Progenitor cell of endocrine pancreas (in vitro differentiated cells): ENCODE results near the gene ADM2. TPM values are rescaled to one million over a fixed set of nuclear protein-coding genes. Genes with fewer than 3 reads are reported as not detected.

Source experiments
- DNase-seq: peaks from one replicate; pipeline ENCODE4 v3.0.0; 2021; ENCODE audit warnings: low spot score; ENCODE audit not compliant: unreplicated experiment
- H3K27ac Mint-ChIP-seq: 2 replicates; pipeline ENCODE4 v1.8.0; 2021; ENCODE audit warnings: mild to moderate bottlenecking, moderate library complexity, mixed read lengths
- H3K27me3 Mint-ChIP-seq: 2 replicates; pipeline ENCODE4 v1.8.0; 2021; ENCODE audit warnings: mixed read lengths
- H3K36me3 Mint-ChIP-seq: 2 replicates; pipeline ENCODE4 v1.8.0; 2022; ENCODE audit warnings: mixed read lengths; ENCODE audit not compliant: insufficient read depth
- H3K4me1 Mint-ChIP-seq: 2 replicates; pipeline ENCODE4 v1.8.0; 2021; ENCODE audit warnings: low read depth, mixed read lengths
- H3K4me3 Mint-ChIP-seq: 2 replicates; pipeline ENCODE4 v1.8.0; 2021; ENCODE audit warnings: low read depth, mild to moderate bottlenecking, moderate library complexity, mixed read lengths
- H3K9me3 Mint-ChIP-seq: 2 replicates; pipeline ENCODE4 v1.8.0; 2021; ENCODE audit warnings: low read depth, mixed read lengths
- CTCF ChIP-seq: fragments of 200-600 bp; sonication (generic); IDR thresholded peaks from one replicate; pipeline ENCODE4 v1.5.0; 2021; ENCODE audit warnings: antibody characterized with exemption, mild to moderate bottlenecking; ENCODE audit not compliant: unreplicated experiment
- total RNA-seq: library from RNA; stranded (reverse); gene quantifications from 2 replicates; pipeline ENCODE4 v1.2.1, GENCODE V29; 2021

ADM2 gene
- total RNA-seq, 1 donor from 2014 or later = 2.9 TPM

- H3K27me3 Mint-ChIP-seq = peaks cover 14% of the 10 kb centered on the region
- peak; percentile 95 for DNase-seq
- H3K9me3 Mint-ChIP-seq = no peaks in the 10 kb centered on the region
- H3K36me3 Mint-ChIP-seq = peaks cover 4% of the 10 kb centered on the region
- peak within 1 kb of the TSS; percentile 83 for H3K4me3 Mint-ChIP-seq
- peaks cover 11% of the 10 kb centered on the region for H3K4me1 Mint-ChIP-seq
- H3K27ac Mint-ChIP-seq = peak within 1 kb of the TSS; percentile 96
- no peak for TF ChIP-seq CTCF
Measured at GRCh38 chr22:50525104-50525857, 43.9 kb downstream of the ADM2 start, which contains the start of gene SCO2. TSS of gene SCO2 (minus strand) at chr22:50525598. CDS start at chr22:50524411, 1,187 bp downstream.

DNA sequence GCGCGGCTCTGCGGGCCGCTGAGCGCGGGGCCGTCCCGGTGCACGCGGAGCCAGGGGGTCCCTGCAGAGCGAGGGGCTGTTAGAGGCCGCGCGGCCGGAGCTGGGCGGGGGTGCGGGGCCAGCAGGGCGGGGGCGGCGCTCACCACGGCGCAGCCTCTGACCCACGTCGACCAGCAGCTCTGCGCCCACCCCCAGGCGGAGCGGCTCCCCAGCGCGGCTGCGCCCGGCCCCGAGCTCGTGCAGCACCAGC lies 44.4 kb downstream of the ADM2 start:
- DNase-seq = no peak
- H3K36me3 Mint-ChIP-seq = peaks cover 4% of the 10 kb centered on the region
- H3K4me3 Mint-ChIP-seq = peak overlapping the region; percentile 83
- H3K9me3 Mint-ChIP-seq = no peaks in the 10 kb centered on the region
- peaks cover 11% of the 10 kb centered on the region for H3K4me1 Mint-ChIP-seq
- peak; percentile 65 for TF ChIP-seq CTCF
- no peak overlapping the region for H3K27ac Mint-ChIP-seq
- peaks cover 14% of the 10 kb centered on the region for H3K27me3 Mint-ChIP-seq

DNA sequence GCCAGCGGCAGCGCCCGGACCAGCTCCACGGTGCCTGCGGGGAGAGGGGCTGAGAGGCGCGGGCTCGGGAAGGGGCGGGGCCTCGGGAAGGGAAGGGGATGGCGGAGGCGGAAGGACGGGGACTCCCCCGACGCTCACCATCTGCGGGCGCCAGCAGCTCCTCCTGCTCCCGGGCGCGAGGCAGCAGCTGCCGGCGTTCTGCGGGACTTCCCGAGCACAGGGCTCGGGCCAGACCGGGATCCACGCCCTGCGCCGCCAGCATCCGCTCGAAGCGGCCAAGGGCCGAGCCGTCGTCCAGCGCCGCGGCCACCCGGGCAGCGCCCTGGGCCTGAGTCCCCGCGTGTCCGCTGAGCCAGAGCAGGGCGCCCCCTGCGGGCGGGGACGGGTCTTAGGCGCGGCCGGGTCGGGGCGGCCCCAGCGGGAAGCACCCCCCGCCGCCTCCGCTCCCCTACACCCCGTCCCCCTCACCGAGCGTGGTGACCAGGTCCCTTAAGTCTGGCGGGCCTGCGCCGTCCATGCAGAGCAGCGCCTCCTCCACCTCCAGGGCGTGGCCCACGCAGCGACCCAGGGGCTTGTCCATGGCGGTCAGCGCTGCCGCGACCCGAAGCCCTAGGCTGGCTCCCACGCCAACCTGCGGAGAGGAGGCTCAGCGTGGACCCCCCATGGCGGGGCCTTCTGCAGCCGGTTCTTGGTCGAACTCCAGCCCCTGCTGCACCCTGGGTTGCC lies 44.9 kb downstream of the ADM2 start:
- Mint-ChIP-seq H3K4me1 (peaks cover 11% of the 10 kb centered on the region), H3K36me3 (peaks cover 4% of the 10 kb centered on the region), H3K27ac (peak overlapping the region; percentile 33), H3K4me3 (peak overlapping the region; percentile 61), H3K27me3 (peaks cover 18% of the 10 kb centered on the region), H3K9me3 (no peaks in the 10 kb centered on the region)
- peak; percentile 70 for DNase-seq
- peak; percentile 69 for TF ChIP-seq CTCF

GRCh38 chr22:50526834-50527801 lies 45.8 kb downstream of the ADM2 start:
- peaks cover 4% of the 10 kb centered on the region for H3K36me3 Mint-ChIP-seq
- no peaks in the 10 kb centered on the region for H3K9me3 Mint-ChIP-seq
- peak overlapping the region; percentile 61 for H3K4me3 Mint-ChIP-seq
- TF ChIP-seq CTCF = no peak
- H3K4me1 Mint-ChIP-seq = peaks cover 11% of the 10 kb centered on the region
- peaks cover 18% of the 10 kb centered on the region for H3K27me3 Mint-ChIP-seq
- peak overlapping the region; percentile 33 for H3K27ac Mint-ChIP-seq
- DNase-seq = no peak
